Endothelial cell (in vitro differentiated cells): ENCODE results near the gene RBM19. TPM values are rescaled to one million over a fixed set of nuclear protein-coding genes. Genes with fewer than 3 reads are reported as not detected.

Source experiments
- DNase-seq: peaks from one replicate; pipeline ENCODE4 v3.0.0; 2021; ENCODE audit warnings: low spot score
- H3K27ac Mint-ChIP-seq: one replicate; pipeline ENCODE4 v1.8.0; 2021; ENCODE audit warnings: mixed read lengths, inconsistent platforms; ENCODE audit not compliant: unreplicated experiment
- H3K27me3 Mint-ChIP-seq: one replicate; pipeline ENCODE4 v1.8.0; 2021; ENCODE audit warnings: mild to moderate bottlenecking, moderate library complexity, mixed read lengths, inconsistent platforms; ENCODE audit not compliant: unreplicated experiment
- H3K36me3 Mint-ChIP-seq: one replicate; pipeline ENCODE4 v1.8.0; 2021; ENCODE audit warnings: mild to moderate bottlenecking, low read depth, mixed read lengths, inconsistent platforms; ENCODE audit not compliant: unreplicated experiment
- H3K4me1 Mint-ChIP-seq: one replicate; pipeline ENCODE4 v1.8.0; 2021; ENCODE audit warnings: mild to moderate bottlenecking, mixed read lengths, inconsistent platforms; ENCODE audit not compliant: unreplicated experiment
- H3K4me3 Mint-ChIP-seq: one replicate; pipeline ENCODE4 v1.8.0; 2021; ENCODE audit warnings: mild to moderate bottlenecking, mixed read lengths, inconsistent platforms; ENCODE audit not compliant: unreplicated experiment
- H3K9me3 Mint-ChIP-seq: one replicate; pipeline ENCODE4 v1.8.0; 2021; ENCODE audit warnings: mixed read lengths, inconsistent platforms; ENCODE audit not compliant: unreplicated experiment
- total RNA-seq: library from RNA; stranded (reverse); fragmentation: NEBNext Ultra II Directional; extraction: Animal tissue kit (Norgen Biotek cat#: 25700); gene quantifications from one replicate; pipeline ENCODE4 v1.2.1, GENCODE V29; 2021; ENCODE audit not compliant: unreplicated experiment
- TF ChIP-seq, protein P1 (sequence below): fragments of 200-600 bp; sonication (generic); IDR thresholded peaks from one replicate; pipeline ENCODE4 v1.5.0; 2021; ENCODE audit warnings: antibody characterized with exemption; ENCODE audit not compliant: unreplicated experiment

The RBM19 gene
- total RNA-seq, 1 donor from 2014 or later: 27.4 TPM

- DNase-seq: no peak
- TF ChIP-seq, protein P1, sequence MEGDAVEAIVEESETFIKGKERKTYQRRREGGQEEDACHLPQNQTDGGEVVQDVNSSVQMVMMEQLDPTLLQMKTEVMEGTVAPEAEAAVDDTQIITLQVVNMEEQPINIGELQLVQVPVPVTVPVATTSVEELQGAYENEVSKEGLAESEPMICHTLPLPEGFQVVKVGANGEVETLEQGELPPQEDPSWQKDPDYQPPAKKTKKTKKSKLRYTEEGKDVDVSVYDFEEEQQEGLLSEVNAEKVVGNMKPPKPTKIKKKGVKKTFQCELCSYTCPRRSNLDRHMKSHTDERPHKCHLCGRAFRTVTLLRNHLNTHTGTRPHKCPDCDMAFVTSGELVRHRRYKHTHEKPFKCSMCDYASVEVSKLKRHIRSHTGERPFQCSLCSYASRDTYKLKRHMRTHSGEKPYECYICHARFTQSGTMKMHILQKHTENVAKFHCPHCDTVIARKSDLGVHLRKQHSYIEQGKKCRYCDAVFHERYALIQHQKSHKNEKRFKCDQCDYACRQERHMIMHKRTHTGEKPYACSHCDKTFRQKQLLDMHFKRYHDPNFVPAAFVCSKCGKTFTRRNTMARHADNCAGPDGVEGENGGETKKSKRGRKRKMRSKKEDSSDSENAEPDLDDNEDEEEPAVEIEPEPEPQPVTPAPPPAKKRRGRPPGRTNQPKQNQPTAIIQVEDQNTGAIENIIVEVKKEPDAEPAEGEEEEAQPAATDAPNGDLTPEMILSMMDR: no peak
- no peaks in the 10 kb centered on the region for H3K9me3 Mint-ChIP-seq
Measured at GRCh38 chr12:113914806-113915205, 51.3 kb downstream of the RBM19 start.

DNA sequence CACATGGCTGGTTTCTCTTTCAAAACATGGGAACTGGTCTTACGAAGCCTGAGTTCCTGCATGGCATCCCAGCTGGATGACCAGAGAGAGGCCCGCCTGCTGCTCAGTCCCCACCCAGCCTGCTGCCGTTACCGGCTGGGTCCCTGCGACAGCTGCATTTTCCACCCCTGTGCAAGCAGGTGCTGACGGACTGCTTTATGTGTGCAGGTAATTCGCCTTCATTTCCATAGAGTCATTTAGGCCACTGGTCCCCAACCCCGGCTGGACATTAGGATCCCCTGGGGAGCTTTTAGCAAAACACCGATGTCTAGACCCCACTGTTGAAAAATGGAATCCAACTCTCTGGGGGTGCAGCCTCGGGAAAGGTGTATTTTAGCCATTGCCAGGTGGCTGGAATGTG, 51.9 kb downstream of the RBM19 start:
- TF ChIP-seq, protein P1: no peak
- H3K9me3 Mint-ChIP-seq: no peaks in the 10 kb centered on the region
- DNase-seq: no peak
- peaks cover 10% of the 10 kb centered on the region for H3K27me3 Mint-ChIP-seq
- H3K4me3 Mint-ChIP-seq: no peak overlapping the region
- peaks cover 14% of the 10 kb centered on the region for H3K36me3 Mint-ChIP-seq
- H3K27ac Mint-ChIP-seq: no peak overlapping the region
- peaks cover 16% of the 10 kb centered on the region for H3K4me1 Mint-ChIP-seq

More at GRCh38 chr12:113914806-113915205, 51.3 kb downstream of the RBM19 start:
- Mint-ChIP-seq H3K36me3 (peaks cover 14% of the 10 kb centered on the region), H3K27me3 (peaks cover 11% of the 10 kb centered on the region), H3K27ac (no peak overlapping the region), H3K4me1 (peaks cover 19% of the 10 kb centered on the region), H3K4me3 (no peak overlapping the region)

- Mint-ChIP-seq H3K27ac (peak overlapping the region; percentile 72), H3K27me3 (peaks cover 7% of the 10 kb centered on the region), H3K4me1 (peaks cover 16% of the 10 kb centered on the region), H3K4me3 (no peak overlapping the region), H3K36me3 (peaks cover 17% of the 10 kb centered on the region), H3K9me3 (no peaks in the 10 kb centered on the region)
- peak; percentile 88 for DNase-seq
- TF ChIP-seq, protein P1: peak; percentile 94
Measured at GRCh38 chr12:113912760-113913329, 53.3 kb downstream of the RBM19 start.

DNA sequence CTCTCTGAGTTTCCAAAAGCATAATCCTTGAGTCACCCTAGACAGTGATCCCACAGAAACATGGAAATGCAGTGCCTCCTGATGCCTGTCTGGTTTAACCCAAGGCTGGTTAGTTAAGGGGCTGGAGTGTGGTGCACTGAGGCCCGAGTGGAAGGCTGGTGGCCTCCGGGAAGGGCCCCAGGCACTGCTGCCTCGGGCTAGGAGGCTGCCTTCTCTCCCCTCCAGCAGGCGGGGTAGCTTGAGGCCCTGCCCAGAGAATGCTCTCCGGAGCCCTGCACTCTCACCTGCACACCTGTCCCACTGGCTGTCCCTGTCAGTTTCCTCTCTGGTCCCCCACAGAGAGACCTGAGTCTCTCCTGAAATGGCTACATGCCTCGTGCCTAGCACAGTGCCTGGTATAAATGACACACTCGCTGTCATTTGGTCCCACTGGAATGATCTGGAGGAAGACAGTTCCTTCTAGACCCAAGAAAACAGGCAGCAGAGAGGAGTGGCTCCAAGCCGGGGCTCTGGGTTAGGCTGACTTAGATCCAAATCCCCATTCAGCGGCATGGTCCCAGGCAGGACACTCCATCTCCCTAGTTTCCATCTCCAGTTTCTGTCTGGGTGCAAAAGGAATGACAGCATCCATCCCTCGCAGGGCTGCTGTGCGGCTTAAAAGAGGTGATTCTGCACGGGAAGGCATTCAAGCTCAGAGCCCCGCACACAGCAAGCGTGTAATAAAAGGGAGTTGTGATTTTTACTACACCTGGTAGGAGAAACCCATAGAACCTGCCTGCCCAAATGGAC, 54.0 kb downstream of the RBM19 start:
- H3K4me3 Mint-ChIP-seq: no peak overlapping the region
- no peak for DNase-seq

More for the DNA sequence above, 54.0 kb downstream of the RBM19 start:
- Mint-ChIP-seq H3K27me3 (peaks cover 7% of the 10 kb centered on the region), H3K36me3 (peaks cover 20% of the 10 kb centered on the region), H3K9me3 (no peaks in the 10 kb centered on the region), H3K4me1 (peaks cover 13% of the 10 kb centered on the region), H3K27ac (no peak overlapping the region)
- TF ChIP-seq, protein P1: no peak
